Stimulated activated naive CD8-positive, alpha-beta T cell treated with anti-CD3 and anti-CD28 coated beads, Interleukin-15, Interleukin-2, amounts not matched to agents 100 ng/mL and 50 ng/mL, for 24 hours (primary cell): ENCODE data around the gene ATF7.
"Not testable (repeated sequence)": the region's sequence is repeated elsewhere in the genome, so short reads cannot be mapped to it uniquely, and the experiment has no call there.

Source experiments
- H3K27ac Mint-ChIP-seq: one replicate; pipeline ENCODE4 v1.8.0; 2021; ENCODE audit warnings: mild to moderate bottlenecking, mixed read lengths
- H3K27me3 Mint-ChIP-seq: one replicate; pipeline ENCODE4 v1.8.0; 2021; ENCODE audit warnings: mixed read lengths
- H3K36me3 Mint-ChIP-seq: one replicate; pipeline ENCODE4 v1.8.0; 2021; ENCODE audit warnings: low read depth, mixed read lengths
- H3K4me1 Mint-ChIP-seq: one replicate; pipeline ENCODE4 v1.8.0; 2021; ENCODE audit warnings: low read depth, mixed read lengths
- H3K4me3 Mint-ChIP-seq: one replicate; pipeline ENCODE4 v1.8.0; 2021; ENCODE audit warnings: mild to moderate bottlenecking, mixed read lengths
- H3K9me3 Mint-ChIP-seq: one replicate; pipeline ENCODE4 v1.8.0; 2021; ENCODE audit warnings: mixed read lengths

The ATF7 gene

DNA sequence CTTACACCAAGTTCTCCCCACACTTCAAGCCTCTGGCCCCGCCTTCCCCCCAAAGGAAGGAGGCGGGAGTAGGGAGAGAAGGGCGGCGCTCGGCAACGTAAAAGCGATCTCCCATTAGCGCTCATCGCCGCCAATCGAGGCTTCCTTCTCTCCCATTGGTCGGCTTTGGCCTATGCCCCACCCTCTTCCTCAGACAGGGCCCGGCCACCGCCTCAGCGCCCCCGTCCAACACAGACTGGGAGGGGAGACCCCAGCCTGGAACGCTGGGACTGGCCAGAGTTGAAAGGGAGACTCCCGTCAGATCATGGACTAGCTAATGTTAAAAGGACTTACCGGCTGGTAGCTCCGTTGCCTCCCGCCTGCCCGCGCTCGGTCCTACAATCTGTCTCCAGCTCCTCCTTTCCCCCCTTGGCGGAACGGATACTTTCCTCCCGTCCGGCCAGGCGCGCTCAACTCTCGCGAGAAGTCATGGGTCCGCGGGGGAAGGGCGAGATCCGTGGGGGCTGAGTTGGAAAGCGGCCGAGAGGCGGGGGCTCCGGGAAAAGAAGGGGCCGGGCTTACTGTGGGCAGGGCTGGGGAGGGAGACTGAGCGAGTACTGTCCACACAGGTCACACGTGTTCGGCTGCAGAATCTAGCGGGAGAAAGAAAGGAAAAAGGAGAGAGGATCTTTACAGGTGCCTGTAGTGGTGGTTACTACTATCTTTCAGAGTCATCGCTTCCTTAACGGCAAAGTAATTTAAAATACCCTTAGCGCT is at the start of gene ATF7:
ATF7 (minus strand) TSS at position 437 of the 756 bp plus-strand sequence. CDS start 25,382 bp downstream, outside the sequence.
- H3K27me3 Mint-ChIP-seq, result no peaks in the 10 kb centered on the region
- H3K36me3 Mint-ChIP-seq, result peaks cover 5% of the 10 kb centered on the region
- no peaks in the 10 kb centered on the region for H3K9me3 Mint-ChIP-seq
- peak within 1 kb of the TSS; percentile 93 for H3K4me3 Mint-ChIP-seq
- peaks cover 48% of the 10 kb centered on the region for H3K4me1 Mint-ChIP-seq
- H3K27ac Mint-ChIP-seq, result peak within 1 kb of the TSS; percentile 94

DNA sequence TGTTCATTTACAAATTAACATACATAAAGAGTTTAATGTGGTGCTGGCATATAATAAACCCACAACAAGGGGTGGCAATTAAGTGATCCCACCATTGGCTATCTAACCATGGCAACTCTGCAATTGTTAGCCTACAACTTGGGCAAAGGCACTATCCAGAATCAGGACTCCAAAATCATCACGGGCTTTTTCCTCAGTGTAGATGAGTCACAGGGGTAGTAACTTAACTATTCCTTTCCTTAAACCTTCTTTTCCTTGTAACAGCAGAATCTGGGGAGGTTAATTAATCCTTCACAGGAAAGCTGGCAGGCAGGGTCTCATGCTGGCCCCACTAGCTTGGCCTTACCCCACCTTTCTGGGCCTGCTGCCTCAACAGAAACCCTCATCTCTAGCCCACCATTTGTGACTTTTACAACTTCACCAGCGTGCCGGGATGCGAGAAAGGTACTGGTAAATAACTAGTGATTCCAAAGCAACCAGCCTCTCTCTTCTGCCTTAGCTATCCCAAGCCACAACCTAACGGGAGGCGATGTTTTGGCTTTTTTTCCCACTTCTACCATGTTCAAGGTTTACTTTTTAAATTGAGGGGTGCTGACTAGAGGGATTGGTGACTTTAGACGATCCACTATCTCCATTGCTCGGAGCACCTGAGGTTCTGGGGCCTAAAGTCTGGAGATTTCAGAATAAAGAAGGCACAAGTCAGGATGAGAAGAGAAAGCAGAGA is 49.0 kb upstream of the ATF7 start:
- Mint-ChIP-seq H3K9me3 (no peaks in the 10 kb centered on the region), H3K36me3 (peaks cover 44% of the 10 kb centered on the region), H3K27me3 (peaks cover 24% of the 10 kb centered on the region), H3K4me1 (peaks cover 45% of the 10 kb centered on the region), H3K4me3 (peak overlapping the region; percentile 100), H3K27ac (peak overlapping the region; percentile 98)

DNA sequence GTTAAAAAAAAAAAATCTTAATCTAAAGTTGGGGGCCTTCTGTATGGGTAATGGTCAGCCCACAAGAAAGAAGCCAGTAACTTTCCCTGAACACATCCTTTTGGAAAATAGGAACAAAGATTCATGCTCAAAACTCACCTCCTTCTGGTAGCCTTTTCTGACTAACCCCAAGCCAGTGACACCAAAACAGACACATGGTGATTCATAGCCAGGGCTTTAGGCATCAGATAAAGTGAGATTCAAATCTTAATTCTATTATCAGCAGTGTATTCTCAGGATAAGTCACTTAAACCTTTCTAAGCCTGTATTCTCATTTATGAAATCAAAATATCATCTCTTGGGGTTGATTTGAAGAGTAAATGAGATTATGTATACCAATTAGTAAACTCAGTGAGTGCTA is 44.8 kb upstream of the ATF7 start:
- H3K4me1 Mint-ChIP-seq, result peaks cover 32% of the 10 kb centered on the region
- H3K36me3 Mint-ChIP-seq, result peaks cover 63% of the 10 kb centered on the region
- H3K27ac Mint-ChIP-seq, result no peak overlapping the region
- no peaks in the 10 kb centered on the region for H3K27me3 Mint-ChIP-seq
- H3K4me3 Mint-ChIP-seq, result no peak overlapping the region
- H3K9me3 Mint-ChIP-seq, result no peaks in the 10 kb centered on the region

DNA sequence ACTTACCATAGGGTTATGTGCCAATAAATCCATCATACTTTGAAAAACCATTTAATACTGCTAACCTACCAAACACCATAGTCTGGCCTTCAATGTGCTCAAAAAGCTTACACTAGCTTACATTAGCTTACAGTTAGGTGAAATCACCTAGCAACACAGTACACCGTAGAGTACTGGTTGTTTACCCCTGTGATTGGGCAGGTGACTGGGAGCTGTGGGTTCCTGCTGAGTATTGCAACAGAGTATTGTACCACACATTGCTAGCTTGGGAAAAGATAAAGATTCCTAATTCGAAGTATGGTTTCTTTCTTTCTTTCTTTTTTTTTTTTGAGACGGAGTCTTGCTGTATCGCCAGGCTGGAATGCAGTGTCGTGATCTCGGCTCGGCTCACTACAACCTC is 44.1 kb upstream of the ATF7 start:
- no peak overlapping the region for H3K27ac Mint-ChIP-seq
- H3K27me3 Mint-ChIP-seq, result no peaks in the 10 kb centered on the region
- no peaks in the 10 kb centered on the region for H3K9me3 Mint-ChIP-seq
- H3K4me3 Mint-ChIP-seq, result no peak overlapping the region
- peaks cover 67% of the 10 kb centered on the region for H3K36me3 Mint-ChIP-seq
- H3K4me1 Mint-ChIP-seq, result peaks cover 28% of the 10 kb centered on the region

DNA sequence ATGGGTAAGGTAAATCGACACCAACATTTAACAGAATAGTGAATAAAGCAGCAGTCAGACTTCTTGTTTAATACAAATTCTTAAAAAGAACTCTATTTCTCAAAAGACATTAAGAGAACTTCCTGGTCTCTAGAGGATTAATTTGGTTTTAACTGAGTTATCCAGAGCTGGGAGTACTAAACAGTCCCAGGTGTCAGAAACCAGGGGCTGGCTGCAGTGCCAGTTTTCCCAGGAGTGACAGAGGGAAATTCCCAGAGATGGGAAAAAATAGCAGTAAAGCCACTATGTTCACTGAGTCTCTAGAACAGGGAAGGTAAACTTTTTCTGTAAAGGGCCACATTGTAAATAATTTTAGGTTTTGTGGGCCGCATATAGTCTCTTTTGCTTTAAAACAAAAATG is 40.9 kb upstream of the ATF7 start:
- H3K27ac Mint-ChIP-seq, result no peak overlapping the region
- no peaks in the 10 kb centered on the region for H3K27me3 Mint-ChIP-seq
- H3K4me1 Mint-ChIP-seq, result no peaks in the 10 kb centered on the region
- H3K9me3 Mint-ChIP-seq, result no peaks in the 10 kb centered on the region
- no peak overlapping the region for H3K4me3 Mint-ChIP-seq
- H3K36me3 Mint-ChIP-seq, result peaks cover 70% of the 10 kb centered on the region

DNA sequence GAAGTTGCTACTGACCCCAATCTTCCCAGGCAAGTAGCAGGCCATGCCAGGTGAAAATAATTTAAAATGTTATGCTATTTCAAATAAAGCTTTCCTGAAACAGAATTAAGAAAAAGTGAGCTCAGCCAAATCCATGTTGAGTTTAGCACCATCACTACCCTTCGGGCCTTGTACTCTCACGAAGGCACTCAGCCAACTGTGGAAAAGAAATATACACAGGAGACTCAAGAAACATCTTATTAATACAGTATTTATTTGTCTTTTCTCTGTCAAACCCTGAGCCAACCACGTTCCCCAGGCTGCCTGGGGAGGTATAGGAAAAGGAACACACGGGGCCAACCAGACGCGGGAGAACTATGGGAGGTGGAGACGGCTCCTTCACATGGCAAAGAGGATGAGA is 38.8 kb upstream of the ATF7 start:
- Mint-ChIP-seq H3K36me3 (peaks cover 61% of the 10 kb centered on the region), H3K4me3 (no peak overlapping the region), H3K9me3 (no peaks in the 10 kb centered on the region), H3K27ac (peak overlapping the region; percentile 9), H3K4me1 (no peaks in the 10 kb centered on the region), H3K27me3 (no peaks in the 10 kb centered on the region)

DNA sequence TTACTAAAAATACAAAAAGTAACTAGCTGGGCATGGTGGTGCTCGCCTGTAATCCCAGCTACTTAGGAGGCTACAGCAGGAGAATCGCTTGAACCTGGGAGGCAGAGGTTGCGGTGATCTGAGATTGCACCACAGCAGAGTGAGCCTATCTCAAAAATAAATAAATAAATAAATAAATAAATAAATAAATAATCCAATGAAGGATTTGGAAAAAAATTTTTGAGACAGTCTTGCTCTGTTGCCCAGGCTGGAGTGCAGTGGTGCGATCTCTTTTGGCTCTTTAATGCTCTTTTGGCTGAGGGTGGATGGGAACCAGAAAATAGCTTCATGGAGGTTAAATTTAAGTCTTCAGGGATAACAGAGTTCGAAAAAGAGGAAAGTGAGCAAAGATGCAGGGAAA is 38.0 kb upstream of the ATF7 start:
- no peaks in the 10 kb centered on the region for H3K9me3 Mint-ChIP-seq
- H3K4me3 Mint-ChIP-seq, result no peak overlapping the region
- peaks cover 54% of the 10 kb centered on the region for H3K36me3 Mint-ChIP-seq
- no peaks in the 10 kb centered on the region for H3K27me3 Mint-ChIP-seq
- no peaks in the 10 kb centered on the region for H3K4me1 Mint-ChIP-seq
- no peak overlapping the region for H3K27ac Mint-ChIP-seq

DNA sequence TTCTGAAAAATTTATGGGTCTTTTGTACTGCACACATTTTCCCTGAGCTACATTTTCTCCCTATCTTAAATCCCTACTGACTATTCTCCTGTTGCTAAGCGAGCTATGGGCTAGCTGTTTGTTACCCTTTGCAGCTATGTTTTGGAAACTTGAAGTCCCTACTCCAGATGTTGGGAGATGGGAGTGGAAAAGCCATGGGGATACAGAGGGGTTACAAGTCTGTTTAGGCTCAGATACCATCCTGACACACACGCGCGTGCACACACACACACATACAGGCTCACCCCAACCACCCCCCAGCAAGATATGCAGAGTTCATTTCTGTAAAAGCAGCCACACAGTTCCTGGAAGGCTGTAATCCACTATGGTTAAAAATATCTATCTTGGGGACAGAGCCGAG is 33.9 kb upstream of the ATF7 start:
- H3K27ac Mint-ChIP-seq, result no peak overlapping the region
- no peaks in the 10 kb centered on the region for H3K27me3 Mint-ChIP-seq
- no peaks in the 10 kb centered on the region for H3K9me3 Mint-ChIP-seq
- H3K4me3 Mint-ChIP-seq, result no peak overlapping the region
- peaks cover 7% of the 10 kb centered on the region for H3K4me1 Mint-ChIP-seq
- peaks cover 37% of the 10 kb centered on the region for H3K36me3 Mint-ChIP-seq

DNA sequence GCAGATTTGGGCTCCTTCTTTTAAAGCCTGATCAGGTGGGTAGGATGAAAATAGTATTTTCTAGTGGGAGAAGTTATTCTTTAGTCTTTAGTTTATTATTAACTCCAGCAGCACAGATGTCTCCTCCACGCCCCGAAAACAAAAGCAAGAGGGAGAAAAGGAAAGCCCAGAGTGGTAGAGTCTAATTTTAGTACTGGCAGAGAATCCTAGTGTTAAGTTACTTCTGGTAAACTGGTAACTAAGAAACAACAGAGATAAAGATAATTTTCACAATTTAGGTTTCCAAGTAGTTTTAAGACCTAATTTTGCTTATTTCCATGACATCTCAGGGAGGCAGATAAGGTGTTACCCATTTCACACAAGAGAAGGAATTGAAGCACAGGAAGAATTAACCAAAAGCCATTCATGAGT is 33.4 kb upstream of the ATF7 start:
- no peak overlapping the region for H3K27ac Mint-ChIP-seq
- no peaks in the 10 kb centered on the region for H3K9me3 Mint-ChIP-seq
- peaks cover 7% of the 10 kb centered on the region for H3K4me1 Mint-ChIP-seq
- H3K36me3 Mint-ChIP-seq, result peaks cover 33% of the 10 kb centered on the region
- H3K27me3 Mint-ChIP-seq, result no peaks in the 10 kb centered on the region
- no peak overlapping the region for H3K4me3 Mint-ChIP-seq

DNA sequence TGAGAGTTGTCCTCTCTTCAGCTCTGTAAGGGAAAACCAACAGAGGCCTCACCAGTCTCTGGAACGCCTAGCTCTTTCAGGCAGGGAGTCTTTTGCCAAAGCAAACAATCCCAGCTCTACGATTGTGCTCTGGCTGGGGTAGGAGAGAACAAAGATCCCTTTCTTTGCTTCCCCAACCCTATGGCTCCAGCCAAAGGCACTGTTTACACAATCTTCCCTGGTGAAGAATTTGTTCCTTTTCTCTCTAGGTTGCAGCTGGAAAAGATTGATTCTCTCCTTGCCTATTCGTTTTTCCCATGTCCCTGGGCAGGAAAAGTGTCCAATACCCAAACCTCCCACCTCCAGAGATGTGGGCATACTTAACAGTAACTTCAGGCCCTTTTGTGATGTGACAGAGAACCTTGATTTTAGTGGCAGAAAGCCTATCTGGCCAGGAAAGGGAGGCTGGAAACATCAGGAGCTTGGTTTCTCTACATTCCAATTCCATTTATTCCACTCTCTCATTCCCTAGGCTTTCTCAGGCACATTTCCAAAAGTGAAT is 32.9 kb upstream of the ATF7 start:
- Mint-ChIP-seq H3K27me3 (no peaks in the 10 kb centered on the region), H3K4me1 (peaks cover 7% of the 10 kb centered on the region), H3K4me3 (no peak overlapping the region), H3K27ac (no peak overlapping the region), H3K9me3 (no peaks in the 10 kb centered on the region), H3K36me3 (peaks cover 28% of the 10 kb centered on the region)

DNA sequence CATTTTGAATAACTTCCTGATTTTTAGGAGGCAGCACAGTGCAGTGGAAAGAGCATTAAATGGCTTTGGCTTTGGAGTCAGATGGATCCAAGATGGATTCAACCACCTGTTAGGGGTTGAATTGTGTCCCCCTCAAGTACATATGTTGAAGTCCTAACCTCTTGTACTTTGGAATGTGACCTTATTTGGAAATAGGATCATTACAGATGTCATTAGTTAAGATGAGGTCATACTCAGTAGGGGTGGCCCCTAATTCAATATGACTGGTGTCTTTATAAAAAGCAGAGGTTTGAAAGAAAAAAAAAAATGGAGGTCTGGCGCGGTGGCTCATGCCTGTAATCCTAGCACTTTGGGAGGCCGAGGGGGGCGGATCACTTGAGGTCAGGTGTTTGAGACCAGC is 30.9 kb upstream of the ATF7 start:
- no peak overlapping the region for H3K27ac Mint-ChIP-seq
- H3K4me3 Mint-ChIP-seq, result no peak overlapping the region

DNA sequence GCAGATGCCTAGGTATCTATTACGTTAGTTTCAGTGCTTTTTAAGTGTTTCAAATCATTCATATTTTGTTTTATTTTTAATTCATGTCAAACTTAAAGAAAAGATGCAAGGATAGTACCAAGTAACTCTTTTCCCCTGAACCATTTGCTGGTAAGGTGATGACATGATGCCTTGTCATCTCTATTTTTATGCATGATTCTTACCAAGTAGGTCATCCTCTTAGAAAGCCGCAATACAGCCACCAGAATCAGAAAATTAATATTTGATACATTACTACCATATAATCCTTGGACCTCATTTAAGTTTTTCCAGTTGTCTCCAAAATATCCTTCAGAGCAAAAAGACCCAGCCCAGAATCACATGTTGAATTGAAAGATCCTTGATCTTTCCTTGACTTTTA is 27.4 kb upstream of the ATF7 start:
- Mint-ChIP-seq H3K9me3 (no peaks in the 10 kb centered on the region), H3K27me3 (no peaks in the 10 kb centered on the region), H3K27ac (no peak overlapping the region), H3K36me3 (peaks cover 3% of the 10 kb centered on the region), H3K4me1 (peaks cover 7% of the 10 kb centered on the region), H3K4me3 (no peak overlapping the region)

More for the DNA sequence above, 30.9 kb upstream of the ATF7 start:
- H3K4me1 Mint-ChIP-seq, result peaks cover 7% of the 10 kb centered on the region
- H3K36me3 Mint-ChIP-seq, result peaks cover 9% of the 10 kb centered on the region
- no peaks in the 10 kb centered on the region for H3K9me3 Mint-ChIP-seq
- H3K27me3 Mint-ChIP-seq, result no peaks in the 10 kb centered on the region

DNA sequence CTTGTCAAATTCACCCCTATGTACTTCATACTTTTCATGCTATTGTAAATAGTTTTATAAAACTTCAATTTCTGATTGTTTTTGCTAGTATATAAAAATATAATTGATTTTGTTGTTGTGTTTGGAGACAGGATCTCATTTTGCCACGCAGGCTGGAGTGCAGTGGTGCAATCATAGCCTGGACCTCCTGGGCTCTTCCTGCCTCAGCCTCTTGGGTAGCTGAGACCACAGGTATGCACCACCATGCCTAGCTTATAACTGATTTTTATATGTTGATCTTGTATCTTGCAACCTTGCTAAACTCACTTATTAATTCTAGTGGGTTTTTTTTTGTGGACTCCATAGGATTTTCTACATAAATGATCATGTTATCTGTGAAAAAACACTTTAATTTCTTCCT is 26.2 kb upstream of the ATF7 start:
- Mint-ChIP-seq H3K36me3 (peaks cover 3% of the 10 kb centered on the region), H3K27ac (no peak overlapping the region), H3K9me3 (no peaks in the 10 kb centered on the region), H3K4me1 (peaks cover 7% of the 10 kb centered on the region), H3K4me3 (no peak overlapping the region), H3K27me3 (no peaks in the 10 kb centered on the region)

DNA sequence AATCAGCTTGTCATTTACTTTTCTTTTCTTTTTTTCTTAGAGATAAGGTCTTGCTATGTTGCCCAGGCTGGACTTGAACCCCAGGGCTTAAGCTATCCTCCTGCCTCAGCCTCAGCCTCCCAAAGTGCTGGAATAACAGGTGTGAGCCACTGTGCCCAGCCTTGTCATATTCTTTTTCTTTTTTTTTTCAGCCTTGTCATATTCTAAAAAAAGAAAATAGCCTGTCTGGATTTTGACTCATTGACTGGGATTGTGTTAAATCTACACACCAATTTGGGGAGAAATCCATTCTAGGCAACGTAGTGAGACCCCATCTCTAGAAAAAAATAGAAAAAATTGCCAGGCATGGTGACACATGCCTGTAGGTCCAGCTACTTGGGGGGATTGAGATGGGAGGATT is 25.6 kb upstream of the ATF7 start:
- Mint-ChIP-seq H3K27ac (no peak overlapping the region), H3K27me3 (no peaks in the 10 kb centered on the region), H3K36me3 (no peaks in the 10 kb centered on the region), H3K4me1 (peaks cover 1% of the 10 kb centered on the region), H3K9me3 (no peaks in the 10 kb centered on the region), H3K4me3 (no peak overlapping the region)

DNA sequence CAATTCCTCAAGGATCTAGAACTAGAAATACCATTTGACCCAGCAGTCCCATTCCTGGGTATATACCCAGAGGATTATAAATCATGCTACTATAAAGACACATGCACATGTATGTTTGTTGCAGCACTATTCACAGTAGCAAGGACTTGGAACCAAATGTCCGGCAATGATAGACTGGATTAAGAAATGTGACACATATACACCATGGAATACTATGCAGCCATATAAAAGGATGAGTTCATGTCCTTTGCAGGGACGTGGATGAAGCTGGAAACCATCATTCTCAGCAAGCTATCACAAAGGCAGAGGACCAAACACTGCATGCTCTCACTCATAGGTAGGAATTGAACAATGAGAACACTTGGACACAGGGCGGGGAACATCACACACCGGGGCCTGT is 20.1 kb upstream of the ATF7 start:
- H3K4me1 Mint-ChIP-seq, H3K27me3 Mint-ChIP-seq, H3K27ac Mint-ChIP-seq, H3K4me3 Mint-ChIP-seq, H3K36me3 Mint-ChIP-seq, H3K9me3 Mint-ChIP-seq: not testable (repeated sequence)
